Activated CD4-positive, alpha-beta T cell treated with anti-CD3 and anti-CD28 coated beads, Interleukin-2, amount 50 U/mL, for 4 hours (primary cell): ENCODE data around the gene ARHGAP22.

ENCODE experiments used
- DNase-seq, 2 experiments: peaks; one replicate each; pipeline ENCODE4 v3.0.0-alpha.2; 2020

Gene ARHGAP22

GRCh38 chr10:48550071-48550691 is 54.7 kb downstream of the ARHGAP22 start:
- DNase-seq = no peak

DNA sequence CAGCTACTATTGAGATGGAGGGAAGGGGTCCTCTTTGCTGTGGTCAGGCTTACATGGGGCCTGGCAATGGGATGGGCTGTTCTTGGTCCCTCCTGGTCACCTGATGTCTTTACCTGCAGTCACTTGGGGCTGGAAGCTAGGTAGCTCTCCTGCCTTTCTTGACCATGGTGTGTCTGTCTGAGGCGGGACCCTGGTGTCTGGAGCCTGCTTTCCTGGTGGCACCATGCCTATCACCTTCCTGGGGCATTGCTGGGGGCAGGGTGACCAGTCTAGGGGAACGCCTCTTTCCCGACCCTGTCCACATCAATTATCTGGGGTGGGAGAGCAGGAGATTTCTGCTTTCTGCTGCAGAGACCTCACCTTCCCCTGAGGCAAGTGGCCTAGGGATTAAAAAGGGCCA is 55.6 kb downstream of the ARHGAP22 start:
- no peak for DNase-seq

DNA sequence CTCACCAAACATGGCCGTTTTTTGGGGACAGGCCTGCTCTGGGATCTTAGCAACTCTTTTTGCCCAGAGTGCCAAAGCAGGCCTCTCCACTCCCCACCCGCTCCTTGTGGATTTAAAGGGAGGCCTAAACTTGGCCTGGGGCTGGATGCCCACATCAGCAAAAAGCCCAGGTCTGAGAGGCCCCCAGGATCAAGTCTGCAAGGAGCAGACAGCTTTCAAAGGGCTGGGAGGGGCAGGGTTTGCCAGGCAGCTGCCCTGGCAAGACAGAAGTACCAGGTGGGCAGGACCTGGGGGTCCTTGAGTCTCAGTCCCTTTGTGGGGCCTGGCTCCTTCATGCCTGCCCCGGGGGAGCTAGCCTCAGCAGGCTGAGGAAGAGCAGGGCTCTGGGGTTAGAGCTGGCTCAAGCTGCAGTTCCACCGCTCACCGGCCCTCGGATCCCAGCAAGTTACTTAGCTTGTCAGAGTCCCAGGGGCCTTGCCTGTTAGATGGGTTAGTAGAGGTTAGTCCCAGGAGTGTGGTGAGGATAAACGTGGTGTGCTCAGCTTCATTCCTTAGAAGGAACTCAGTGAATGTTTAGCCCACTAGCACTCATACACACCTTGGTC is 56.2 kb downstream of the ARHGAP22 start:
- no peak for DNase-seq

DNA sequence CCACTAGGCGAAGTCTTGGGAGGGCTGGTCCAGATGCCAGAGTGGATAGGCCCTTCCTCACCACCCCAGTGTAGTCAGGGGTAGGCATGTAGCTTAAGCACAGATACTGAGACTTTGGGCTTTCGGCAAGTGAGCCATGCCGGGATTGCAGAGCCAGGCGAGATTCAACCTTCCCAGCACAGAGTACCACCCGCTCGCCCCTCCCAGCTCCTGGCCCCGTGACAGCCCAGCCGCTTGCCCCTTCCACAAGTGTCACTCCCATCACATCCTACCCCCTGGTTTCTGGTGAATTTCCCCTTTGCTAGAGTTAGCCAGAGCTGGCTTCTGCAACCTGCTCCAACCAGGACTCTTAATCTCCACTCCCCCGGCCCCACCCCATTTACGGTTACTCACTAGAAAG is 56.9 kb downstream of the ARHGAP22 start:
- no peak for DNase-seq

- no peak for DNase-seq
These were observed 57.6 kb downstream of the ARHGAP22 start for GRCh38 chr10:48547061-48547895.

DNA sequence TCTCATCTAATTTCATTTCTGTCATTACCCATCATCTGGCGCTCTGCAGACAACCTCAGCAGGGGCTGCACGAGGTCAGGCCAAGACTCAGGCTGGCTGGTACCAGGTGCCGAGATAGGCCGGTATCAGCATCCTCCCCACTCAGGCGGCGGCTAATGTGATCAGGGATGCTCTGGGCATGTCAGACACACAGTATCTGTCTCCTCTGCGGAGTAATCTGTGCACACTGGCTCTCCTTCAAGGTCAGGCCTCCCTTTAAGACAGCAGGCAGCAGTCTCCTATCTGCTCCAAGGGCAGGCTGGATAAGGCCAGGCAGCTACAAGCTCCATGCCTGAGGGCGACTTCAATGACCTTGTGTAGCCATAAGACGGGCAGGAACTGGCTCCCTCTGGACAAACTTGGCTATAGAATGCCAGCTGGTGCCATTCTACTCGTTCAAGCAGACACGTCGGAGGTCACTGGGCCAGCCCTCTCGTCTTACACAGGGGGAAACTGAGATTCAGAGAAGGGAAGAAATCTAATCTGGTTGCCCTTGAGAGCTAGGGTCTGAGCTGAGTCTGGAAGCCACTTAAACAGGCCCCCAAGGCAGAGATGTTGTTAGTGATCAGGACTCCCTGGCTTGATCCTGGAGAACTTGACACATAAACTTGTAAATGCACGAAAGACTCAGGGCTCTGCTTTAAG is 59.3 kb downstream of the ARHGAP22 start:
- DNase-seq = no peak

DNA sequence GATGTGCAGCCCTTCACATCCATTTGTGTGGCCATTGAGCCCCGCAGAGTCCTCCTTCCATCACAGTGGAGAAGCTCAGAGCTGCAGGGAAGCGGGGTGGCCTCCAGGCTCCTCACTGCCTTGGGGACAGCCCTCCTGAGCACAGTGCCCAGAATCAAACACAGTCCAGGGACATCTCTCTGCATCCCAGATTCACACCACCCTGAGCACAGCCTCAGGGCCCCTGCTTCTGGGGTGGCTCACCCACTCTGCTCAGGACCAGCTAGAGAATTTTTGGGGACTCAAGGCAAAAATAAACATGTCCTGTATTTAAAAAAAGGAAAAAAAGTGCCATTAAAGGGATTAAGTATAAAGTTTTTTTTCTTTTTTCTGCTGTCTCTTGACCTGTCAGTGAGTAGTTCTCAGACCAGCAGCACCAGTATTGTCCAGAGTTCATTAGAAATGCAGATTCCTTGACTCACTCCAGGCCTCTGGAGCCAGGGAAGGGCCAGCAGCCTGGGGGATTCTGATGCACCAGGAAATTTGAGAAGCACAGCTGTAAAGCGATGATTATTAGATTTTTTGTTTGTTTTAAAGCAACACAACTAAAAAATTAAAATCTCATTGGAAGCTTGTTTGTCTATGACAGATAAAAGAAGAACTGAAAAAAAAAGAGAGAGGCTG is 61.6 kb downstream of the ARHGAP22 start:
- DNase-seq = no peak

GRCh38 chr10:48542471-48543181 is 62.2 kb downstream of the ARHGAP22 start:
- no peak for DNase-seq

- no peak for DNase-seq
These were observed 63.6 kb downstream of the ARHGAP22 start for GRCh38 chr10:48541144-48541795.

- no peak for DNase-seq
These were observed 66.3 kb downstream of the ARHGAP22 start for GRCh38 chr10:48538611-48539010.

- DNase-seq = no peak
These were observed 67.7 kb downstream of the ARHGAP22 start for GRCh38 chr10:48536916-48537890.

DNA sequence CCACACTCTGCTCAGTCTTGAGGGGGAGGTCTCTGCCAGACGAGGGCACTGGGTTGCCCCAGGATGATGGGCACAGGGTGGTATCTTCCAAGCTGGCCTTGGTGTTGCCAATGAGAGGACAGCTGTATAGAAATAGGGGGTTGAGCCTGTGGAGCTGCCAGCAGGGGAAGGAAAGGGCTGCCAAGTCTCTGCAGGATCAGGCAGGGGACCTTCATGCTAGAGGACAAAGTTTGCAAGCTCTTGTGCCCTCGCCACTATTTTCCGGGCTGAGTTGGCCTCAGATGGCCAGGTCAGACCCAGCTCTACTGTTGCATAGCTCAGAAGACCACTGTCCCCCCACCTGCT is 68.7 kb downstream of the ARHGAP22 start:
- no peak for DNase-seq

DNA sequence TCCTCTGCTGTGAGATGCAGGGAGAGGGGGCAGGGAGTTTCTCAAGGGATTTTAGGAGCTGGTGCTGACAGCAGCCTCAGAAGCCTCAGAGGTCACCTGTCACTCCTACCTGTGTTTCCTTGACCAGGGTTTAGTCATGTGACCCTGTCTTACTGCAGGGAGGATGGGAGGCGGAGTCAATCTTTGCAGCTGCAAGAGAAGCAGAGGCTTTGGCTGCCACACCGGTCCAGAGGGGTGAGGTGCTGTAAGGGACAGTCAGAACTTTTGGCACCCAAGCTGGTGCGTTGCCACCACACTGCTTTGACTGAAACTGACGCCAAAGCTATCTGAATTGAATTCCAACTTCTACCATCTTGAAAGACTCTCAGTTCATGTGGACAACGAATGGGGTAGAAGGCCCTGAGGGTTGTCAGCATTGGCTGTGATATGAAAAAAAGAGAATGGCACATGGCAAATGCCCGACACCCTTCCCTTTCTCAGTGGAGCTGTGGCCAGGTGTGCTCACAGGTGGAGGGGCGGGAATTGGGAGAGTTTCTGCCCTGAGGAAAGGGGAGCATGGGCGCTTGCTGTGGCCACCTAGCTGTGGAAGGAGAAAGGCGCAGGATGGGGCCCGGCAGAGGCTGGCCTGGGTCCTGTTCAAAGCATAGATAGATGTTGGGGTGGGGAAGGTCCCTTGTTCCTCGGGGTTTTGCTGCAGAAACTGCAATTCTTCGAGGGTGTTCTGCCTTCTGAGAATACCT is 69.3 kb downstream of the ARHGAP22 start:
- no peak for DNase-seq

- DNase-seq = no peak
These were observed 70.7 kb downstream of the ARHGAP22 start for GRCh38 chr10:48533951-48534720.

DNA sequence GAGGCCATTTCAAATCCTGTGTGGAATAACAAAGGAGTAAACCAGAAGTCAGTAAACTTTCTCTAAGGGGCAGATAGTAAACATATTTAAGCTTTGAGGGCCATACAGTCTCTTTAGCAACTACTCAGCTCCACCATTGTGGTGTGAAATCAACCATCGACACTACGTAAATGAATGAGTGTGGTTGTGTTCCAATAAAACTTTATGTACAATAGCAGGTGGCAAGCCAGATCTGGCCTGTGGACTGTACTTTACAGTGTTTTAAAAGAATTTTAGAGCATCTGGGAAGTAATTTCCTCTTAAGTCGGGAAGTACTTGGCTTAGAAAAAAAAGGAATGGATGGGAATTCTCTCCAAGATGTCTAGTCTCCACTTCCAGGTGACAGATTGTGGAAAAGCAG is 71.3 kb downstream of the ARHGAP22 start:
- no peak for DNase-seq

DNA sequence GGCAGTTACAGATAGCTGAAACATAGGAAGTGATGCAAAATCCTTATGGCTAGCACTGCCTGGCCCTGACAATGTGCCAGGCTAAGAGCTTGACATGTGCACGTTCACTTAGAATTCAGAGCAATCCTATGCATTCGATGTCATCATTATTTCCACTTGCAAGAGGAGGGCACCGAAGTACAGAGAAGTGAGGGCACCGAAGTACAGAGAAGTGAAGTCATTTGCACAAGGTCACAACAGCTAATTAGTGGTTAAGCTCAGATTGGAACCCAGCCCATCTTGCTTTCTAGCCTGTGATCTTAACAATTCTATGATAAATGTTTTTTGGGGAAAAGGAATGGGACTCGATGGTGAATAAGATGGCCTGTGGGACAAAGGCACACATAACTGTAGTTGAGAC is 73.4 kb downstream of the ARHGAP22 start:
- no peak for DNase-seq

- no peak for DNase-seq
These were observed 75.5 kb downstream of the ARHGAP22 start for GRCh38 chr10:48529331-48529730.

DNA sequence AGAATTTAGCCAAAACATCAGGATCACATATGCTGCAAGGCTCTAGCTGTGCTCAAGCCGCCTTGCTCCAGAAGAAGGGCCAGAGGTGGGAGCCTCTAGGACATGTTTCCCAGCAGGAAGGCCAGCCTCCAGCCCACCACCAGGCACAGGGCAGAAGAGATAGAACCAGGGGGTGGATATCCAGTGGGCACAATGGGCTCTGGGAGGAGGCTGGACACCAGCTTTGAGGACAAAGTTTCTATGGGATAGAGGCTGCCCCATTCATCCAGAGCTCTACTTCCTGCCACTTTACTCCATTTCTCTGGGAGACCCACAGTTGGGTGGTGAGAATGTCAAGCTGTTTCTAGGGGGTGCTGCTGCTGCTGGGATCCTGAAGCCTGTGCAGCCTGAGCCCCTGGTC is 77.1 kb downstream of the ARHGAP22 start:
- no peak for DNase-seq
